Stimulated activated CD4-positive, alpha-beta T cell treated with anti-CD3 and anti-CD28 coated beads, TNF-alpha, amount 100 ng/mL, for 24 hours (primary cell): ENCODE measurements around the gene DRAP1.

Experiments
- DNase-seq, 3 experiments: peaks; one replicate each; pipeline ENCODE4 v3.0.0-alpha.2; 2020; ENCODE audit warnings: low read depth in 3 of 3

Gene DRAP1

GRCh38 chr11:65903715-65904114 is 15.5 kb upstream of the DRAP1 start:
- no peak for DNase-seq

GRCh38 chr11:65906602-65907001 is 12.6 kb upstream of the DRAP1 start:
- no peak for DNase-seq

GRCh38 chr11:65907878-65908277 is 11.3 kb upstream of the DRAP1 start:
- no peak for DNase-seq

- no peak for DNase-seq
Observed at GRCh38 chr11:65911682-65912568, 7.3 kb upstream of the DRAP1 start.

GRCh38 chr11:65912845-65913244 is 6.4 kb upstream of the DRAP1 start:
- no peak for DNase-seq

GRCh38 chr11:65915101-65915820 is 4.0 kb upstream of the DRAP1 start:
- no peak for DNase-seq

GRCh38 chr11:65915821-65916251 is 3.4 kb upstream of the DRAP1 start:
- DNase-seq = no peak

GRCh38 chr11:65916391-65916790 is 2.8 kb upstream of the DRAP1 start:
- DNase-seq = no peak

GRCh38 chr11:65917077-65917433 is 2.2 kb upstream of the DRAP1 start:
- no peak for DNase-seq

GRCh38 chr11:65917434-65918210 is 1.6 kb upstream of the DRAP1 start:
- no peak for DNase-seq

- no peak for DNase-seq
Observed at GRCh38 chr11:65918211-65919140, 750 bp upstream of the DRAP1 start, which contains the start of gene C11orf68. C11orf68 (minus strand) TSS chr11:65919062; CDS start chr11:65919031, 31 bp downstream.

- DNase-seq = peak; percentile 33 to 54 (median 42)
Observed at GRCh38 chr11:65919573-65920371, 546 bp downstream of the DRAP1 start.

- DNase-seq = no peak
Observed at GRCh38 chr11:65920372-65920802, 1.2 kb downstream of the DRAP1 start.

GRCh38 chr11:65921033-65921555 is 1.9 kb downstream of the DRAP1 start:
- no peak for DNase-seq

GRCh38 chr11:65921876-65922275 is 2.6 kb downstream of the DRAP1 start:
- DNase-seq = no peak

GRCh38 chr11:65922565-65922964 is 3.3 kb downstream of the DRAP1 start:
- DNase-seq = no peak

GRCh38 chr11:65925397-65925796 is 6.2 kb downstream of the DRAP1 start:
- DNase-seq = no peak

- DNase-seq = peak; percentile 54 to 68 (median 59)
Observed at GRCh38 chr11:65927904-65928397, 8.7 kb downstream of the DRAP1 start.

GRCh38 chr11:65928667-65929066 is 9.4 kb downstream of the DRAP1 start:
- DNase-seq = no peak
